NCI-H2227 (cell line): ENCODE measurements around the gene KIAA1671.

ENCODE experiments used
- DNase-seq: peaks from one replicate; lab custom pipeline; 2025; ENCODE audit not compliant: unreplicated experiment; lab: John Stamatoyannopoulos, UW

Gene KIAA1671

GRCh38 chr22:24977370-24978221 is 25.1 kb downstream of the KIAA1671 start:
- peak; percentile 31 for DNase-seq

DNA sequence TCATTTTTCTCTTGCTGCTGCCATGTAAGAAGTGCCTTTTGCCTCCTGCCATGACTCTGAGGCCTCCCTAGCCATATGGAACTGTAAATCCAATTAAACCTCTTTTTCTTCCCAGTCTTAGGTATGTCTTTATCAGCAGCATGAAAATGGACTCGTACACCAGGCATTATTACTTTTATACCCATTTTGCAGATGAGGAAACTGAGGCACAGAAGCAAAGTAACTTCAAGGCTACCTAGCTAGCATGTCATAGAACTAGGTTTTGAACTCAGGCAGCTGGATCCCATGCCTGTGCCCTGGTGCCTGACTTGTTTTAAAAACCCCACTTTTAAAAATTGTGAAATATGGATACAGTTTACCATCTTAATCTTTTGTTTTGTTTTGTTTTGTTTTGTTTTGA is 25.8 kb downstream of the KIAA1671 start:
- no peak for DNase-seq

DNA sequence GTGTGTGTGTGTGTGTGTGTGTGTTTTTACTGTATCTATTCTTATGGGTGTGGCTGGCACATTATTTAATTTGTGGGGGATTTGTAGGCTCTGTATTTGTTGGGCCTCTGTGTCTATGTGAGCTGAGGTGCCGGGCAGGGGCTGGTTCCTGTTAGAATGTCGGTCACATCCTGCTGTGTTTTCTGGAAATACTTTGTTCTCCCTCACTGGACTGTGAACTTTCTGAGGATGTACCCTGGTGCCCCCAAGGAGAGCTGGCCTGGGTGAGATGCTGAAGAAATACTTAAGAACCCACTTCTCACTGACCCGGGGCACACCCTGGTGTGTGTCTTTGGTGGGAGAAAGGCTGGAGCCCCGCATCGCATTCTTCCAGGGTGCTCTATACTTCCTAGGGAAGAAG is 28.6 kb downstream of the KIAA1671 start:
- no peak for DNase-seq

DNA sequence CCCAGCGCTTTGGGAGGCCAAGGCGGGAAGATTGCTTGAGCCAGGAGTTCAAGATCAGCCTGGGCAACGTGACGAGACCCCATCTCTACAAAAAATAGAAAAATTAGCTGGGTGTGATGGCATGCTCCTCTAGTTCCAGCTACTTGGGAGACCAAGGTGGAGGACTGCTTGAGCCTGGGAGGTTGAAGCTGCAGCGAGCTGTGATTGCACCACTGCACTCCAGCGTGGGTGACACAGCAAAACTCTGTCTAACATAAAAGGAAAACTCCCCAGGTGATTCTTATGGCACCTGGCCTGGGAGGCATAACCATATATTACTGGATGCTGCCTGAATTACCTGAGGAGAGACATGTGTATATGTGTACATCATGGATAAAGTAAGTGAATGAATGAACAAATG is 29.1 kb downstream of the KIAA1671 start:
- no peak for DNase-seq

GRCh38 chr22:24982301-24983056 is 30.0 kb downstream of the KIAA1671 start:
- no peak for DNase-seq

DNA sequence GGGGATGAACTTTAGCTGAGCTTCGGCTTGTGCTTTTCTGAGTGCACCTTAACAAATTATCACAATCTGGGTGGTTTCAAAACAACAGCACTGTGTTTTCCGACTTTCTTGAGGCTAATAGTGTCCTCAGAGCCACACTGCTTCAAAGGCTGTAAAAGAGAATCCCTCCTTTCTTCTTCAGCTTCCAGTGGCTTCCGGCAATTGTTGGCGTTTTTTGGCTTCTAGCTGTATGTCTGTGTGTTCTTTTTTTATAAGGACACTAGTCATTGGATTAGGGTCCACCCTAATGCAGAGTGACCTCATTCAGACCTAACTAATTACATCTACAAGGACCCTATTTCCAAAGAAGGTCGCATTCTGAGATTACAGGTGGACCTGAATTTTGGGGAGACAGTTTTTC is 30.6 kb downstream of the KIAA1671 start:
- no peak for DNase-seq

DNA sequence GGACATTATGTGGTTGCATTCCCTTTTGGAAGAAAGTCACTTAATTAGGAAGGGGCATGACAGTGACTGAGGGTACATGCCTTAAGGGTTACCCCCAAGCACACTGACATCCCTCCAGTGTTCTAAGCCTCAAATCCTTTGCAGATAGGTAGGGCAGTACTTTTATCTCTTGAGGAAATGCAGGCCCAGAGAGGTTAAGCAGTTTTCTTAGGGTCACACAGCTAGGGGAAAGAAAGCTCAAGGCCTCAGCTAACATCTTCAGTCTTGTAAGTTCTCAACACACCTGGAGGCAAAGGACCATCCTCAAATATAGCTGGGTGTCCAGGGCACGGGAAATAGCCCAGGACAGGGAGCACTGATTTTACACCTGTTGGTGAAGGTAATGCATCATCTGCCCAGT is 31.6 kb downstream of the KIAA1671 start:
- no peak for DNase-seq

- no peak for DNase-seq
Measured at GRCh38 chr22:24985826-24986214, 33.3 kb downstream of the KIAA1671 start.

GRCh38 chr22:24986816-24987215 is 34.3 kb downstream of the KIAA1671 start:
- DNase-seq = no peak

GRCh38 chr22:24989135-24989534 is 36.6 kb downstream of the KIAA1671 start:
- no peak for DNase-seq

GRCh38 chr22:24989541-24989951 is 37.0 kb downstream of the KIAA1671 start:
- DNase-seq = no peak

DNA sequence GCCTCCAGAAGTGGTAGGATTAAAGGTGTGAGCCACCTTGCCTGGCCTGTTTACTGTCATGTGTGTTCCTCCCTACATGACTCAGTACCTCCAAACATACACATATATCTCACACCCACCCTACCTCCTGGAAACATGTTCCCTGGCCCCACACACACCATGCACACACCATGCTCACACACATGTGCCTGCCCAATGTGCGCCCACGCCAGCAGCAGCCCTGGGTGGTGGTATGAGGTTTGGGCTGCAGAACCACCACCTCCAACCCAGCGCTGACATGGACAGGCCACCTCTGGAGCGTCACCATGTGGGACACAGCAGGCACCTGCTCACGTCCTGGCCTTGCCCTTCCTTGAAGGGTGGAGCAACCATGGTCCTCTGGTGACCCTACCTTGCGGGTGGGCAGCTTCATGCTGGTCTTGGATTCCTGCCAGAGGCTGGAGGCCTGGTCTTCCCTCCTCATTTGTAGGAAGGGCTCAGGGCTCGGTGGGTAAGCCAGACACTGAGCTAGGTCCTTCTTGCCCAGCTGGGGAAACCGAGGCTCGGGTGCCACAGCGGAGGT is 37.9 kb downstream of the KIAA1671 start:
- no peak for DNase-seq

- no peak for DNase-seq
Measured at GRCh38 chr22:24992946-24993345, 40.4 kb downstream of the KIAA1671 start.

- DNase-seq = no peak
Measured at GRCh38 chr22:24994070-24994763, 41.7 kb downstream of the KIAA1671 start.

GRCh38 chr22:24995649-24996180 is 43.2 kb downstream of the KIAA1671 start:
- DNase-seq = no peak

GRCh38 chr22:24996420-24996952 is 44.0 kb downstream of the KIAA1671 start:
- DNase-seq = peak; percentile 47

DNA sequence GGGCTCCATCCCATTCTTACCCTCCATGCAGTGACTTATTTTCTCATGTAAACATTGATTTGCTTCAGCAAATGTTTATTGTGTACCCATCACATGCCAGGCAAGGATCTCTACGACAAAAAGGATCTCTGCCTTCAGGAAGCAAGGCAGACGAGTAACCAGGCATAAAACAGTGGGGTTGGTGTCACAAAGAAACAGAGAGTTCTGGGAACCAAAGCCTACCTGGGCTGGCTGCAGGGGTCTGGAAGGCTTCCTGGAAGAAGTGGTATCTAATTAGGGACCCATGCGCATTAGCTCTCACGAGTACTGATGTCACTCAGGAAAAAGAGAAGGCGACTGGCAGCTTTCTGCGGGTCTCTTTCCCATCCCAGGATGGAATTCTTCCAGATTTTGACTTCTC is 44.5 kb downstream of the KIAA1671 start:
- no peak for DNase-seq

DNA sequence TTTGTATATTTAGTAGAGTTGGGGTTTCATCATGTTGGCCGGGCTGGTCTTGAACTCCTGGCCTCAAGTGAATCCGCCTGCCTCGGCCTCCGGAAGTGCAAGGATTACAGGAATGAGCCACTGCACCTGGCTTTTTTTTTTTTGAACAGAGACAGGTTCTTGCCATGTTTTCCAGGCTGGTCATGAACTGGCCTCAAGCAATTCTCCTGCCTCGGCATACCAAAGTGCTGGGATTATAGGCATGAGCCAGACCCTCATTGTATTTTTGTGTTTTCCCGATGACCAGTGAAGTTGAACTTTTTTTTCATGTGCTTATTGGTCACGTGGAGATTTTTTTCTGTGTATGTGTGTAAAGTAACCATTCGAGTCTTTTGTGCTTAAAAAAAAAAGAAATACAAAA is 48.2 kb downstream of the KIAA1671 start:
- DNase-seq = no peak

- DNase-seq = no peak
Measured at GRCh38 chr22:25002241-25002985, 49.9 kb downstream of the KIAA1671 start.

GRCh38 chr22:25006354-25006753 is 53.8 kb downstream of the KIAA1671 start:
- DNase-seq = no peak
